Liver (tissue), 9 donors: ENCODE results near the gene GFM2. TPM values are rescaled to one million over a fixed set of nuclear protein-coding genes. Genes with fewer than 3 reads are reported as not detected.
A peak's percentile ranks its signal among the peaks of the same experiment; 100 is the strongest.

ENCODE experiments used
- DNase-seq: peaks from one replicate; pipeline ENCODE4 v3.0.0-alpha.2; 2017; ENCODE audit warnings: low spot score
- H3K27ac ChIP-seq, 2 donors: one replicate each; pipeline ENCODE4 v1.7.0; 2013; ENCODE audit warnings: inconsistent platforms in 2 of 2, low read length in 2 of 2, control low read depth in 1 of 2, low read depth in 1 of 2, mild to moderate bottlenecking in 1 of 2
- H3K27me3 ChIP-seq, 4 donors: one replicate each; pipeline versions ENCODE4 v1.6.1 to v1.7.0; 2013; ENCODE audit warnings: low read length in 3 of 4, inconsistent platforms in 1 of 4, mild to moderate bottlenecking in 1 of 4, moderate library complexity in 1 of 4; ENCODE audit not compliant: control insufficient read depth in 4 of 4, insufficient read depth in 4 of 4
- H3K36me3 ChIP-seq, 4 donors: one replicate each; pipeline versions ENCODE4 v1.6.1 to v1.7.0; 2013; ENCODE audit warnings: low read length in 3 of 4, mild to moderate bottlenecking in 3 of 4, low read depth in 1 of 4, moderate library complexity in 1 of 4; ENCODE audit not compliant: control insufficient read depth in 4 of 4, insufficient read depth in 3 of 4
- H3K4me1 ChIP-seq, 4 donors: one replicate each; pipeline versions ENCODE4 v1.6.1 to v1.7.0; 2013; ENCODE audit warnings: low read length in 3 of 4, mild to moderate bottlenecking in 3 of 4, moderate library complexity in 1 of 4; ENCODE audit not compliant: control insufficient read depth in 4 of 4, insufficient read depth in 4 of 4
- H3K4me3 ChIP-seq, 3 donors: one replicate each; pipeline versions ENCODE4 v1.6.1 to v1.7.0; 2013; ENCODE audit warnings: low read length in 3 of 3, control low read depth in 1 of 3, low read depth in 1 of 3, mild to moderate bottlenecking in 1 of 3
- H3K9ac ChIP-seq, 2 donors: one replicate each; pipeline ENCODE4 v1.7.0; 2013; ENCODE audit warnings: low read length in 2 of 2, mild to moderate bottlenecking in 2 of 2, moderate library complexity in 2 of 2, control low read depth in 1 of 2, low read depth in 1 of 2
- H3K9me3 ChIP-seq, 4 donors: one replicate each; pipeline versions ENCODE4 v1.6.1 to v1.7.0; 2013; ENCODE audit warnings: low read length in 3 of 4; ENCODE audit not compliant: control insufficient read depth in 4 of 4
- ATF3 ChIP-seq: IDR thresholded peaks from 2 replicates; pipeline ENCODE4 v1.6.1; 2016; ENCODE audit warnings: antibody characterized with exemption
- CTCF ChIP-seq: fragments of 150-350 bp; IDR thresholded peaks from 2 replicates; pipeline ENCODE4 v1.5.1; 2017; ENCODE audit warnings: improper control_type of control experiment, low read depth, low read length; ENCODE audit not compliant: missing input control
- EGR1 ChIP-seq, 2 donors: IDR thresholded peaks; 2 replicates each; pipeline ENCODE4 v1.6.1; 2016 to 2018; ENCODE audit warnings: antibody characterized with exemption in 2 of 2, low read depth in 2 of 2
- FOXA1 ChIP-seq: IDR thresholded peaks from 2 replicates; pipeline ENCODE4 v1.6.1; 2016; ENCODE audit warnings: antibody characterized with exemption
- FOXA2 ChIP-seq: IDR thresholded peaks from 2 replicates; pipeline ENCODE4 v1.6.1; 2016; ENCODE audit warnings: antibody characterized with exemption
- GABPA ChIP-seq, 2 donors: IDR thresholded peaks in 1 of 2; conservative IDR thresholded peaks in 1 of 2; 2 replicates each; pipeline ENCODE4 v1.6.1; 2016; ENCODE audit warnings: antibody characterized with exemption in 2 of 2, mild to moderate bottlenecking in 1 of 2, moderate library complexity in 1 of 2
- HNF4A ChIP-seq, 2 donors: conservative IDR thresholded peaks; 2 replicates each; pipeline ENCODE4 v1.6.1; 2016; ENCODE audit warnings: antibody characterized with exemption in 2 of 2, mild to moderate bottlenecking in 2 of 2
- HNF4G ChIP-seq: IDR thresholded peaks from 2 replicates; pipeline ENCODE4 v1.6.1; 2016; ENCODE audit warnings: antibody characterized with exemption
- MAX ChIP-seq: IDR thresholded peaks from 2 replicates; pipeline ENCODE4 v1.6.1; 2016; ENCODE audit warnings: antibody characterized with exemption
- RAD21 ChIP-seq, 2 donors: IDR thresholded peaks; 2 replicates each; pipeline ENCODE4 v1.6.1; 2016; ENCODE audit warnings: antibody characterized with exemption in 2 of 2, mild to moderate bottlenecking in 2 of 2
- REST ChIP-seq: IDR thresholded peaks from 2 replicates; pipeline ENCODE4 v1.6.1; 2016; ENCODE audit warnings: antibody characterized with exemption, mild to moderate bottlenecking
- RXRA ChIP-seq, 2 donors: IDR thresholded peaks; 2 replicates each; pipeline ENCODE4 v1.6.1; 2017 to 2018; ENCODE audit warnings: antibody characterized with exemption in 2 of 2, mild to moderate bottlenecking in 1 of 2
- SP1 ChIP-seq: IDR thresholded peaks from 2 replicates; pipeline ENCODE4 v1.6.1; 2018; ENCODE audit warnings: antibody characterized with exemption, mild to moderate bottlenecking
- TAF1 ChIP-seq: conservative IDR thresholded peaks from 2 replicates; pipeline ENCODE4 v1.6.1; 2016; ENCODE audit warnings: antibody characterized with exemption, mild to moderate bottlenecking
- YY1 ChIP-seq: IDR thresholded peaks from 2 replicates; pipeline ENCODE4 v1.6.1; 2016; ENCODE audit warnings: antibody characterized with exemption, mild to moderate bottlenecking
- ZBTB33 ChIP-seq: IDR thresholded peaks from 2 replicates; pipeline ENCODE4 v1.6.1; 2016; ENCODE audit warnings: antibody characterized with exemption
- WGBS: extraction: QIAGEN DNeasy Blood & Tissue Kit; methylation state at CpG from one replicate; pipeline ENCODE4 v1.1.7; 2013; 5-methylcytosine and 5-hydroxymethylcytosine counted together
- polyA plus RNA-seq, 2 donors: library from polyadenylated mRNA; stranded (reverse) in 1 of 2; unstranded in 1 of 2; fragments of 200-250 nt in 1 of 2; fragments of >200 nt in 1 of 2; fragmentation: Nextera tagmentation in 1 of 2; extraction: Ambion mirVana in 1 of 2; gene quantifications; one replicate each; pipeline versions ENCODE4 v1.2.1 to v1.2.3, GENCODE V29; 2013 to 2015
- total RNA-seq, 2 donors: library from RNA; depleted of rRNA; stranded (reverse); fragments of >200 nt; gene quantifications; one replicate each; pipeline ENCODE4 v1.2.3, GENCODE V29; 2014
- donor health status: healthy.
- donor health status: healthy.
- donor health status: healthy.
- donor health status: healthy.
- donor health status: healthy.

The GFM2 gene
- total and polyA plus RNA-seq, 4 donors = 14.6 to 41.0 (median 24.7) TPM

- TF ChIP-seq HNF4A (conservative IDR thresholded peaks at IDR 0.05) = no peak
- no peak for TF ChIP-seq ATF3
- TF ChIP-seq YY1 = no peak
- no peak for TF ChIP-seq SP1
- TF ChIP-seq RAD21 (IDR thresholded peaks at IDR 0.05) = peak; percentile 83 to 84
- no peak for TF ChIP-seq FOXA2
- no peak for TF ChIP-seq REST
- TF ChIP-seq CTCF = peak; percentile 32
- TF ChIP-seq RXRA (IDR thresholded peaks at IDR 0.05) = no peak
- no peak for TF ChIP-seq MAX
- no peak for TF ChIP-seq HNF4G
- H3K9me3 ChIP-seq = no peaks in the 10 kb centered on the region
- peaks cover 0 to 8% (median 4%) of the 10 kb centered on the region in 4 donors for H3K4me1 ChIP-seq
- DNase-seq = no peak
- no peak overlapping the region for H3K27ac ChIP-seq
- H3K9ac ChIP-seq = no peak overlapping the region
- no peaks in the 10 kb centered on the region for H3K36me3 ChIP-seq
- WGBS = 57% methylated on average over 6 of the region's 6 CpGs
- no peaks in the 10 kb centered on the region for H3K27me3 ChIP-seq
- peak overlapping the region in 1 of 3 donors; percentile 4 for H3K4me3 ChIP-seq
Measured at GRCh38 chr5:74673011-74673790, 93.7 kb downstream of the GFM2 start.

GRCh38 chr5:74672215-74672877 lies 94.6 kb downstream of the GFM2 start:
- no peaks in the 10 kb centered on the region for H3K9me3 ChIP-seq
- H3K27me3 ChIP-seq = no peaks in the 10 kb centered on the region
- H3K9ac ChIP-seq = no peak overlapping the region
- DNase-seq = no peak
- peaks cover 0 to 8% (median 4%) of the 10 kb centered on the region in 4 donors for H3K4me1 ChIP-seq
- WGBS = 70% methylated on average over 5 of the region's 5 CpGs
- H3K4me3 ChIP-seq = no peak overlapping the region
- no peaks in the 10 kb centered on the region for H3K36me3 ChIP-seq
- no peak overlapping the region for H3K27ac ChIP-seq
- TF ChIP-seq FOXA1 (no peak), HNF4A (conservative IDR thresholded peaks at IDR 0.05) (no peak), FOXA2 (no peak), CTCF (no peak), ATF3 (no peak), SP1 (no peak), RXRA (IDR thresholded peaks at IDR 0.05) (no peak), HNF4G (no peak), ZBTB33 (no peak), GABPA (IDR thresholded peaks at IDR 0.05 in 1 of 2, conservative IDR thresholded peaks at IDR 0.05 in 1 of 2) (no peak), YY1 (no peak), MAX (no peak), EGR1 (IDR thresholded peaks at IDR 0.05; ENCODE audit: low read depth in 2 of 2) (no peak), RAD21 (IDR thresholded peaks at IDR 0.05) (no peak), TAF1 (no peak)
